Renal pelvis (tissue), 4 donors: ENCODE data around the gene TMEM134. TPM values are rescaled to one million over a fixed set of nuclear protein-coding genes. Genes with fewer than 3 reads are reported as not detected.
"Not testable (repeated sequence)": the region's sequence is repeated elsewhere in the genome, so short reads cannot be mapped to it uniquely, and the experiment has no call there.

Experiments used
- DNase-seq: peaks from one replicate; pipeline ENCODE4 v3.0.0-alpha.2; 2013
- polyA plus RNA-seq, 3 donors: library from polyadenylated mRNA; unstranded; fragments of 120-200 nt; gene quantifications; one replicate each; pipeline ENCODE4 v1.2.1, GENCODE V29; 2013; ENCODE audit not compliant: insufficient read length in 3 of 3

Gene TMEM134
- polyA plus RNA-seq, 3 donors: 66.5 to 80.1 (median 72.8) TPM

DNA sequence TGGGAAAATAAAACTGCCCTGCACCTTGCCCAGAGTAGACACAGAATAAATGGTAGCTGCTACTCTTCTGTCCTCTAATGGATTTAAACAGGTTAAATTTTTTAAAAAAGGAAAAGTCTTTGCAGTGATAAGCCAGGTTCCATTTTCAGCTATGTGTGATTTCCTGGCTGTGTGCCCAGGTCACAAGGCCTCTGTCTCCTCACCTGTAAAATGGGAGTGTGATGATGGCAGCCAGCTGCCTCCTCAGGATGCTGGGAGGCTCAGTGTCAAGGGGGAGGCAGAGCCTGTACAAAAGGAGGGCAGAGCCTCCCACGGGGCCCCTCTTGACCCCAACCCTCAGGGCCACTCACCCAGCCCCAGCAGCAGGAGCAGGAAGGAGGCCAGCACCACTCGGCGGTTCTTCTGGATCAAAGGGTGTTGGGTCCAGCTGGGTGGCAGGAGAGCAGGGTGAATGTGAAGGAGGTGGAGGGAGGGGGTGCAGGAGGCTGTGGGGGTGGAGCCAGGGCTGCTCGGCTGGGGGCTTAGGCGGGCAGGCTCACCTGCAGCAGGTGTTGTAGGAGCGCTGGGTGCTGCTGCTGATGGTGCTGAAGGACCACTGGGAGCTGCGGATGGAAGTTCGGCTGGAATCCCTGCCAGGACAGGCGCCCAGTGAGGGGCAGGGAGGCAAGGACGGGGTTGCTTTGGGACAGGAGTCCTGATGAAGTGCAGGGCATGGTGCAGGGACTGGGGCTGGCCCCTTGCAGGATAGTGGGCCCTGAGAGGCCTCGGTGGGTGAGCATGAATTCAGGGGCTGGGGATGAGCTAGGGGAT lies 1.9 kb downstream of the TMEM134 start:
- no peak for DNase-seq

DNA sequence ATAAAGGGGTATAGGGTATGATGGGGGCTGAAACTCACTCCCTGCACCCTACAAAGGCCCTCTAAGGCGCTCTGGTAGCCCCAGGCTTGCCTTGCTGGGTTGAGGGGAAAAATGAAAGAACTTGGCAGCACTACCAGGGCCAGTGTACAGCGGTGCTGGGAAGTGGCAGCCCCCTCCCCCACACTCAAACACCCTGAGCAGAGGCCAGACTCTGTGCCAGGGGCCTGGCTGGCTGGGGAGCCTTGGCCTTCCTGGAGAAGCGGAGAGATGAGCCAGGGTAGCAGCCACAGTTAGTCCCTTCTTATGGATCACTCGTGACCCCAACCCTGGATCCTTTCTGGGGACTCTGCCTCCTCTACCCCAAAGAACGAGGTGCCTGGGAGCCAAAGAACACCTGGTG lies 2.7 kb downstream of the TMEM134 start:
- DNase-seq: no peak

DNA sequence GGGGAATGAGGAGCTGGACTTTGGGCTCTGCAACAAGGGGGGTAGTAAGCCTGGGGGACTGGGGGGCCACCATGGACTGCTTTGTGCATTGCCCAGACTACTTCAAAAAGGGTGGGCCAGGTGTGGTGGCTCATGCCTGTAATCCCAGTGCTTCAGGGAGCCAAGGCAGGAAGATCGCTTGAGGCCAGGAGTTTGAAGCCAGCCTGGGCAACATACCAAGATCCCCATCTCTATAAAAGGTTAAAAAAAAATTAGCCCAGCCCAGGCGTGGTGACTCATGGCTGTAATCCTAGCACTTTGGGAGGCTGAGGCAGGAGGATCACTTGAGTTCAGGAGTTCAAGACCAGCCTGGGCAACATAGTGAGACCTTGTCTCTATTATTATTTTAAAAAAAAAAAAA lies 3.5 kb downstream of the TMEM134 start:
- not testable (repeated sequence) for DNase-seq

DNA sequence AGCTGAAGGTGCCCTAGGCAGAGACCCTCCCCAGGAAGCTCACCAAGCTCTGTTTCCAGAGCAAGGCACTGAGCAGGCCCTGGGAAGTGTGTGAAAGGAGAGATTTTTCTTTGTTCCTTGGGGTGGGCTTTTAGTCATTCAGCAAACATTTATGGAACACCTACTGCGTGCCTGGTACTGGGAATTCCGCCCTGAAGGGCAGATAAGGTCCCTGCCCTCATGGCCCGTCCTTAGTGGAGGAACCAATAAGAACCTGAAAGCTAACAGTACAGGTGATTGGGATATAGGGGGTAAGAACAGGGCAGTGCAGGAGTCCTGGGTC lies 3.9 kb downstream of the TMEM134 start:
- DNase-seq: no peak

DNA sequence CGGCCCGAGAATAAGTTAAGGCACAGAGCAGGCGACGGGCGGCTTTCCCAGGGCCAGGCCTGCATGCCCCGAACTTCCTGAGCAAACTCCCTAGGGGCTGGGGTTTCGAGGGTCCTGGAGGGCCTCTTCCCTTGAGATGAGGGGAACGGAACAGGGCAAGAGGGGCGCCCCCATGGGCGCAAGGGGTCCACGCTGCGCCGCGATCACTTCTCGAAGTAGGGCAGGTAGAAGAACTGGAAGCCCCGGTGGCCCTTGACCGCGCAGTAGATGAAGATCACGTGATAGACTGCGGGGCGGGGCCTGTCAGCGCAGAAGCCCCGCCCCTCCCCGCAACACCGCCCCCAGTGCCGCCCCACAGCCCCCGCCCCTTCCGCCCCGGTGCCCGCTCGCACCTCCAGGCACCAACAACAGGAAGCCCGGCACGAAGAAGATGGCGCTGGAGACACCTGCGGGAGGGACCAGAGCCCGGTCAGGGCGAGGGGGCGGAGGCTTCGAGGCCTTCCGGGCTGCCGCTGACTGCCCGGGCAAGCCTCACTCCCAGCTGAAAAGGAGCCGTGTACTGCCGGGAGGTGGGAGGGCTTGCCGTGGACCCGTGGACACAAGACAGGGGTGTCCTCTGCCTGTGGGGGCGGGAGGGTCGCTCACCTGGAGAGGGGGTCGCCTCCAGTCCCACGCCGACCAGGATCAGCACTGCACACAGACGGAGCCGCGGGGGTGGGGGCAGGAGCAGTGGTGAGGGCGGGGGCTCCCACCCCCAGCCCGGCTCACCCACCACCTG lies 4.5 kb downstream of the TMEM134 start:
- peak; percentile 80 for DNase-seq

DNA sequence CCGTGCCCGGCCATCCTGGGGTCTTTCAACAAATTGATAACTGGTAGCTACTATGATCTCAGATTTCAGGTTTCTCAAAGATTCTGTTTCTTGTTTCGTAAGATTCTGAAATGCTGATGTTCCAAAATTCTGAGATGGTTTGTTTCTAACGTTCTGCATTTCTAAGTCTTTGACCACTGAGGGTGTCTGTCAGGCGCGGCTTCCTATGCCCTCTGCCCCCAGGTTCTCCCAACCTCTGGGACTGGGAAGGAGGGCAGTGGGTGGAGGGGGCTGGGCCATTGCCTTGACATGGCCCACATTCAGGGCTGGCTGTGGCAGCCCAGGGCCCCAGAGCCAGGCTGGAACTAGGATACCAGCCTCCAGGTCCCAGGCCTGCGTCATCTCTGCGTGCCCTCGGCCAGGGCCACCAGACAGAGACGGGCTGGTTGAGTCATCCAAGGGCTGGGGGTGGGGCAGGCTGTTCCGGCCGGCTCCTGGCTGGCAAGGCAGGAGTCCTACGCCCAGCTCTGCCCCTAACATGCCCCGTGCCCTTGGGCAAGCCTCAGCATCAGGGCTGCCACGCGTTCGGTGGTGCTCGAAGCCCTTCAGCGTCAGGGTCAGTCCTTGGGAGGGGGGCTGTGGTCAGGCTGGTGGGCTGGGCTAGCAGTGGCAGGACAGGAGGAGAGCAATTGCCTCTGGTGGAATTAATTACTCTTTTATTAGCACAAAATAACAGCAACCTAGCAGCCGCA lies 5.2 kb downstream of the TMEM134 start:
- DNase-seq: no peak

DNA sequence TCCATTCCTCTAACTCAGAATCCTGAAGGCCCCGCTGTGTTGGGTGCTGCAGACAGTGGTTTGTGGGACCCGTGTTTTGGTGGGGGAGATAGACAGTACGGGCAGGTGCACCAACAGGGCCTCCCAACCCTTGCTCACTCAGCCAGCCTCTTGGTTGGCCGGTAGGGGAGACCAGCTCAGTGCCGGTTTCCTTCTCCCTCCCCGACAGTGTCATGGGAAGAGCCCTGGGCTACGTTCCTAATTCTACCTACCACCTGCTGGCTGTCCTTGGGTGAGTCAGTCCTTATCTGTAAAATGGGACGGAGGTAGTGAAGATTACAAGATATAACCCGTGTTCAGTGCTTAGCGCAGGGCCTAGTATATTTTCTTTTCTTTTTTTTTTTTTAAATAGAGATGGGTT lies 5.9 kb downstream of the TMEM134 start:
- no peak for DNase-seq

DNA sequence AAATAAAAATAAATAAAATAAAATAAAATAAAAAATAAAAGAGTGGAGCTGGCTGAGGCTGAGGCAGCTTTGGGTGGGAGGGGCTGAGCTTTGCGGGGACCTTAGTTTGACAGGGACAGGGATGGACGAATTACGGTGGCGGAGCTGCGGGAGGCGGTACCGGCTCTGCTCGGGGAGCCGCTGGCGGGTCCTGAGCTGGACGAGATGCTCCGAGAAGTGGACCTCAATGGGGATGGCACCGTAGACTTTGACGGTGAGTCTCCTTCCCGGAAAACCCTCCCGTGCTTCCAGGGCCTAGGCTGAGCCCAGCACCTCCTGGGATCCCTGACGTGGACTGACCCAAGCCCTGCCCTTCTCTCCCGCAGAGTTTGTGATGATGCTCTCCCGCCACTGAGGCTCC lies 10.8 kb downstream of the TMEM134 start:
- DNase-seq: no peak

DNA sequence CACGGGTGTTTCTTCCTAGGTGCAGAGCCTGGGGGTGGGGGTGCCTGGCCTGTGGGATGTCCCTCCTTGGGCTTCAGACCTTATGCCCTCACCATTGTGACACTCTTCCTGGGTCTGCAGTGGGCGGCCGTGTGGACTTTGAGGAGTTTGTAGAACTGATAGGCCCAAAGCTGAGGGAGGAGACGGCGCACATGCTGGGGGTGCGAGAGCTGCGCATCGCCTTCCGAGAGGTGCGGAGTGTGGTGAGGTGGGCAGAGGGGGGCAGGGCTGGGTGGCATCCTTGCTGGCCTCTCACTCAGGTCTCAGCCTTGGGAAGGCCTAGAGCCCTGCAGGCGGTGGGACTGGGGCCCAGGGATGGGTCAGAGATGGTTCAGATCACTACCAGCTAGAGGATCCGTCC lies 11.6 kb downstream of the TMEM134 start:
- no peak for DNase-seq

DNA sequence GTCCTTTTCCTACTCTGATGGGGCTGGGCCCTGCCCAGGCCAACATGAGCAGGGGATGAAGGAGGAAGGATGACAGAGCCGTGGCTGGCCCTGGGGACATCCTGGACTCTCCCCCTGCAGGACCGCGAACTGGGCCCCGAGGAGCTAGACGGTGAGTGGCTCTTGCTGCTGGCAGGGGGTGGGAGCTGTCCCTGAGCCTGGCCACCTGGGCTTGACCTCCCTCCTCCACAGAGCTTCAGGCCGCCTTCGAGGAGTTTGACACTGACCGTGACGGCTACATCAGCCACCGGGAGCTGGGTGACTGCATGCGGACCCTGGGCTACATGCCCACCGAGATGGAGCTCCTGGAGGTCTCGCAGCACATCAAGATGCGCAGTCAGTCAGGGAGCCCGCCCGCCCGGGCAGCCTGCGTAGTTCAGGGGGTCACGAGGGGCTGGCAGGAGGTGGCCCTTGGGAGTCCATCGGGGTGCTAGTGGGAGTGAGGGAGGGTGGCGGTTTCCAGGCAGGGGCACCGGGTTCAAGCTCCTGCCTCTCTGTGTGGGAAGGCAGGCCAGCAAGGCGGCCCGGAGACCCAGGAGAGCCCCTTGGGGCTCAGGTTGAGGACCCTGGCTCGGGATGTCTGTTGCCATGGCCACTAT lies 12.9 kb downstream of the TMEM134 start:
- no peak for DNase-seq

DNA sequence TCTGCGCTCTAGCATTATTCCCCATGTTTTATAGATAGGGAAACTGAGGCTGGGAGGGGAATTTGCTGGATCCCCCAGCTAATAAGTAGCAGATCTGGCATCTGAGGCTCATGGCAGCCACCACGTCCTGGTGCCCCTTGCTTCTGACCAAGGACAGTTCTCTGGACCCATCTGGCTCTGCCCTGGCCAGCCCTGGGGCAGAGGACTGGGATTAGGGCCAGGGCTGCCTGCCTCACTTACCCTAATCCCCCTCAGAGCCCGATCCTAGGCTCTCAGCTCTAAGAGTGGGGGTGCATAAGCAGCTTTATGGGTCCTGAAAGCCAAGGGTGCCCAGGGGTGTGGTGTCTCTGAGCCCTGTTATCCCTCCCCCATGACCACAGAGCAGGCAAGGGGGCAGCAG lies 14.0 kb downstream of the TMEM134 start, which contains the start of gene CABP4:
Gene CABP4 (plus strand): TSS at position 301 of the 400 bp plus-strand sequence. CDS start 70 bp downstream, at position 371.
- no peak for DNase-seq

DNA sequence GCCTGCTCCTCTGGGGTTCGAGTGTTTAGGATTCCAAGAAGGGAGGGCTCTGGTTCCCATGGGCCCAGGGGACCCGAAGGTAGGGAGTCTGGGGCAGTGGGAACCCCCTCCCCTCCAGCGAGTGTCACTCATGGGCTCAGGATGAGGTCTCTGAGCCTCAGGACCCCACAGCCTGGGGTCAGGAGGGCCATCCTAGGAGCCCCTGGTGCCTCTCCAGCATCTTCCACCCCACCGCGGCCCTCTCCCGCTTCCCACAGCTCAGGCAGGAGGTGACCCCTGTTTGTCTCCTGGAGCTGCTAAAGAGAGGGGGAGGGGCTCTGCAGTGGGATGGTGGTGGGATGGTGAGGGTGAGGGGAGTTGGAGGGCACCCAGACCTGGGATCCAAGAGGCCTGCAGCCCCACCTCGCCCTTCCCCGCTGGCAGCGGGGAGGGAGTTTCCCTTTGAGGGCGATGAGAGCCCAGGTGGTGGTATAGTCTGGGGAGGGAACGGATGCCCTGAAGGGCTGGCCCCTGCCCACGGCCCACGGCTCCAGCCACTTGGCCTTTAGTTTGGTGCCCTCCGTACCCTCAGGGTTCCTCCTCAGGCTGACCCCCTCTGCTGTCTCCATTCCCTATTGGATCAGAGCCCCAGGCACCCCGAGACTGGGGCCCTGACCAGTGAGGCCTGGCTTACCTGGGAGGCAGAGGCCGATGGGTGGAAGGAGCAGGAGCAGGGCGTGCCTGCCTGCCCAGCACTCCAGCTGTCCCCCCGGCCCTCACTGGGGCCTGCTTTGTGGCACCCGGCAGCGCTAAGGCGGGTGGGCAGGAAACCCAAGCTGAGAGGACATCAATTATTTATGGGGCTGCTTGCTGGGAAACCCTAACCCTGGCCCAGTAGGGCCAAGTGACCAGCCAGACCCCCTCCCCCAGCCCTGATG lies 15.0 kb downstream of the TMEM134 start:
- DNase-seq: no peak

DNA sequence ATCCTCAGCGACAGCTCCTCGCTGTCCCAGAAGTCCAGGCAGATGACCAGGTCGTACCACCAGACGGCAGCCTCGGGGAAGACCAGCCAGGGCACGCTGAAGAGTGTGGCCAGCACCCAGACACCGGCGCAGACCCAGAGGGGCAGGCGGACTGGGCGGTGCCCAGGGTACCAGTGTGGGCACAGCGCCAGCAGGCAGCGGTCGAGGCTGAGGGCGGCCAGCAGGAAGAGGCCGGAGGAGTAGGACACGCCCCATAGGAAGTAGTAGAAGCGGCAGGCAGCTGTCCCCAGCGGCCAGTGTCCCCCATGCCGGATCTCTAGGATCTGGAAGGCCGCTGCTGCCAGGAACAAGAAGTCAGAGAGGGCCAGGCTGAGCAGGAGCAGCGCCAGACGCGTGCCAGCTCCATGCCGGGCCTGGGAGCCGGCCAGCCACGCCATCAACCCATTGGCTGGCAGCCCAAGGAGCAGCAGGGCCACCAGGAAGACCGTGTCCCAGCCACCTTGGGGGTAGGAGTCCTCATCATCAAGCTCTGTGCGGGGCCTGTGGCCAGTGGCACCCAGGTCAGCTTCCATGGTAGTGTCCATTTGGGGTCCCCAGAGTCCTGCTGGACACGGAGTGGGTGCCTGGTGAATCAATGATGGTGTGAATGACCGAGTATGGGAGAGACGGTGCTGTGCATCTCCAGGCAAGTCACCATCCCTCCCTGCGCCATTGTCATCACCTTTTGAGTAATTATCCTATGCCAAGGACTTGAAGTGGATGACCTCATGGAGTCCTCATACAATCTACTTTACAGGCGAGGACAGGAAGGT lies 16.7 kb downstream of the TMEM134 start, which contains the start of gene GPR152:
Gene GPR152 (minus strand): TSS at position 589 of the 812 bp plus-strand sequence. CDS start 5 bp downstream, at position 584.
- DNase-seq: no peak

DNA sequence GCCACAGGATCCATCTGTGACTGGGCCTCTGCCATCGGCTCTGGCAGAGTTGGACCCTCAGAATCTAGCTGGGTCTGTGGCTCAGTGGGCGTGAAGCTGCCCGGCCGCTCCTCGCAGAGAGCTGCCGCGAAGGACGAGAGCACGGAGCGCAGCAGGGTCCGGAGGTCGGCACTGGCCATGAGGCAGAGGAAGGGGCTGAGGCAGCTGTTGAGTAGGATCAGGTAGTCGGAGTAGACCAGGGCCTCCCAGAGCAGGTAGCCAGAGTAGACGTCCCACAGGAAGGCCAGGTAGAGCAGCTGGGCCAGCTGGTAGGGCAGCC lies 17.4 kb downstream of the TMEM134 start:
- no peak for DNase-seq

DNA sequence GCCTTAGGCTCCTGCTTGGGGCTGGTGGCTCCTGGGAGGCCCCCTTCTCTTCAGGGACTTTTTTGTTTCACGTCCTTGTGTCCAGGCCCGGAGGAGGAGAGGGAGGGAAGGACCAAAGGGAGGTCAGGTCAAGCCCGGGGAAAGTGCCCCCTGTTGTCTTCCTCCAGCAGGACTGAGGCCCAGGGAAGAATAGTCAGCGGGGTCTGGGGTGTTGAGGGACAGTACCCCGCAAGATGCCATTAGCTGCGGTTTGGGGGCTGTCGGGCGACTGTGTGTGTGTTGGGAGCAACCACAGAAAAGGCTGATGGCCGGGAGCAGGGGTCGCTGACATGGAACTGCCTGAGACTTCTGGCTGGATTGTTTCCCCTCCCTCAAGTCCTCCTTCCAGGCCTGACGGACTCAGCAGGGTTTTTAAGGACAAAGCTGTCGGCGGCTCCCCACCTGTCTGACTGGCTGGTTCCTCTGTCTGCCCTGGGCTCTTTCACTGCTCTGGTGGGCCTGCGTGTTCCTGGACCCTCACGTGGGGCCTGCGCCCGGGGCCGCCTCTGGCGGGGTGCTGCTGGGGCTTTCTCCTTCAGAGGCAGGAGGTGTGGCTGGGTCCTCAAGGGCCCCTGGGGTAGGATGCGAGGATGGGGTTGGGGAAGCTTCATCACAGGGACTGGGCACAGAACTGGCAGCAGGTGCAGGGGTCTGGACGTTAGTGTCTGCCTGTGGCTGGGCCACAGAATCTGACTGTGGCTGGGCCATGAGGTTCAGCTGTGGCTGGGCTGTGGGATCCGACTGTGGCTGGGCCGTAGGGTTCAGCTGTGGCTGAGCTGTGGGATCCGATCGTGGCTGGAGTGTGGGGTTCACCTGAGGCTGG lies 18.0 kb downstream of the TMEM134 start:
- no peak for DNase-seq

DNA sequence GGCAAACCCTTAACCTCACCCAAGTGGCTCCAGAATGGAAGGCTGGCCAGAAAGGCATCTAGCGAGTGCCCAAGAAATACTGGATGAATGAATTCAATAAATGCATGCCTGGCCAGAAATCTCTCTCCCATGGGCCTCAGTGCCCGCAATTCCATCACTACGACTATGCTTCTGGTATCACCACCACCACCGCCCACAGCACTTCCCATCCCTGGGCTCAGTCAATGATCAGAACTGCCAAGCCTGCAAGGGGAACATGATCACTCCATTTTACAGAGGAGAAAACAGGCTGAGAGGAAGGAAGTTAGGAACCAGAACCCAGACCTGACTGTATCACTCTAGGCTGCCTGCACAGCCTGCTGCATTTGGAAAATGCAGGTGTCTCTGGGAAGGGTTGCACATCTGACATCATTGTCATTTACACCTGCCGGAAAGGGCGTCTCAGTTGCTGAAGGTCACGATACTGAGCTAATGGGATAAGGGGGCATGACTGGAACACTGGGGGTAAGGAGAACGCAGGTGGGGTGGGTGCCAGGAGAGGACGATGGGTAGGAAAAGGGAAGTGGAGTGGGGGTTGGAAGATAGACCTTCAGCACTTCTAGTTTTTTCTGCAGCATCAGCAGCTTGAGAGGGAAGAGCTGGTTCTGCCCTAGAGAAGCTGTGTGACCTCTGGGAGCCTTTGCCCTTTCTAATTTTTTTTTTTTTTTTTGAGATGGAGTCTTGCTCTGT lies 19.8 kb downstream of the TMEM134 start:
- DNase-seq: no peak

DNA sequence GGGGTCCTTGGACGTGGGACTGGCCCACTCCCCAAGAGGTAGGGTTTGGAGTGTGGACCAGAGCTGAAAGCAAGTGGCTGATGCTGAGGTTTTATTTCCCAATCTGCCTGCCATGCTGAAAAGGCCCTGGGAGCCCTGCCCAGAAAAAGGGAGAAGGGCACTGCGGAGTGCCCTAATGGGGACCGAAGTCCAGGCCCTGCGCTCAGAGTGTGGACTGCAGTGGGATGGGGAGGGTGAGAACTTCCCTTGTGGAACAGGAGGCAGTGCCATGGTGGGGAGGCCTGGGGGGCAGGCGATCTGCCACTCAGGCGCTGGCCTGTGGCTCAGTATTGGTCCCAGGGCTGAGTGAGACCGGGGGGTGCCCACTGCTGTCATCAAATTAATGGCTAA lies 20.8 kb downstream of the TMEM134 start:
- no peak for DNase-seq

DNA sequence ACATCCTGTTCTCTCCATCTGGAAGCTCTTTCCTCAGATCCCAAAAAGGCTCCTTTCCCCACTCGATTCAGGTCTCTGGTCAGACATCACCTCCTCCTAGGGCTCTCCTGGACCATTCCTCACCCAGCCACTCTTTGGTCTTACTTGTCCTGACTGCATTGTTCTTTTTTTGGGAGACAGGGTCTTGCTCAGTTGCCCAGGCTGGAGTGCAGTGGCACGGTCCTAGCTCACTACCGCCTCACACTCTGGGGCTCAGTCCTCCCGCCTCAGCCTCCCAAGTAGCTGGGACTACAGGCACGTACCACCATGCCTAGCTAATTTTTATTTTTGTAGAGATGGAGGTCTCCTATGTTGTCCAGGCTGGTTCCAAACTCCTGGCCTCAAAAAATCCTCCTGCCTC lies 23.5 kb downstream of the TMEM134 start:
- no peak for DNase-seq
